Measurements from ENCODE around the gene TMEM229B. TPM values are rescaled to one million over a fixed set of nuclear protein-coding genes. Genes with fewer than 3 reads are reported as not detected.

Gene TMEM229B
- total and polyA plus RNA-seq, 2 donors (not counting 1 experiment from before 2014, with no cell fraction given), result 6.9 to 8.2 TPM

- H3K9me3 ChIP-seq (ENCODE audit: control extremely low read depth in 1 of 3, control insufficient read depth in 2 of 3, insufficient read depth in 1 of 3, low read length in 2 of 3), result peaks cover 0 to 11% (median 0%) of the 10 kb centered on the region in 3 donors
- POLR2A ChIA-PET, result no interaction called here
- Mint-ChIP-seq H3K27me3 (peaks cover 11% of the 10 kb centered on the region), H3K4me1 (no peaks in the 10 kb centered on the region), H3K27ac (no peak overlapping the region), H3K4me3 (no peak overlapping the region), H3K9me3 (ENCODE audit: insufficient read depth) (peaks cover 5% of the 10 kb centered on the region)
- H3K27ac ChIP-seq (ENCODE audit: low read length in 2 of 2), result no peak overlapping the region
- no peaks in the 10 kb centered on the region for H4K20me1 ChIP-seq (ENCODE audit: control insufficient read depth, insufficient read depth, low read length, poor library complexity, severe bottlenecking)
- H3K79me2 ChIP-seq (ENCODE audit: control insufficient read depth, insufficient read depth, low read length), result no peaks in the 10 kb centered on the region
- H2AFZ ChIP-seq (ENCODE audit: insufficient read depth, low read depth, low read length, poor library complexity, severe bottlenecking), result no peak overlapping the region
- TF ChIP-seq, protein P1, sequence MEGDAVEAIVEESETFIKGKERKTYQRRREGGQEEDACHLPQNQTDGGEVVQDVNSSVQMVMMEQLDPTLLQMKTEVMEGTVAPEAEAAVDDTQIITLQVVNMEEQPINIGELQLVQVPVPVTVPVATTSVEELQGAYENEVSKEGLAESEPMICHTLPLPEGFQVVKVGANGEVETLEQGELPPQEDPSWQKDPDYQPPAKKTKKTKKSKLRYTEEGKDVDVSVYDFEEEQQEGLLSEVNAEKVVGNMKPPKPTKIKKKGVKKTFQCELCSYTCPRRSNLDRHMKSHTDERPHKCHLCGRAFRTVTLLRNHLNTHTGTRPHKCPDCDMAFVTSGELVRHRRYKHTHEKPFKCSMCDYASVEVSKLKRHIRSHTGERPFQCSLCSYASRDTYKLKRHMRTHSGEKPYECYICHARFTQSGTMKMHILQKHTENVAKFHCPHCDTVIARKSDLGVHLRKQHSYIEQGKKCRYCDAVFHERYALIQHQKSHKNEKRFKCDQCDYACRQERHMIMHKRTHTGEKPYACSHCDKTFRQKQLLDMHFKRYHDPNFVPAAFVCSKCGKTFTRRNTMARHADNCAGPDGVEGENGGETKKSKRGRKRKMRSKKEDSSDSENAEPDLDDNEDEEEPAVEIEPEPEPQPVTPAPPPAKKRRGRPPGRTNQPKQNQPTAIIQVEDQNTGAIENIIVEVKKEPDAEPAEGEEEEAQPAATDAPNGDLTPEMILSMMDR (IDR thresholded peaks at IDR 0.05), result no peak
- TF ChIP-seq EZH2 (IDR thresholded peaks at IDR 0.05; ENCODE audit: borderline replicate concordance, insufficient read depth, low read depth, low read length, poor library complexity, severe bottlenecking), result no peak
- DNase-seq (no peak), ATAC-seq (ENCODE audit: low read depth) (no peak)
- no peak overlapping the region for H3K4me2 ChIP-seq (replicated peaks; ENCODE audit: low read depth, low read length, poor library complexity, severe bottlenecking)
- no peaks in the 10 kb centered on the region for H3K4me1 ChIP-seq (ENCODE audit: control insufficient read depth in 2 of 2, insufficient read depth in 2 of 2, low read length in 2 of 2)
- intact Hi-C loops (cut with micrococcal nuclease), result no loop called here
- H3K4me3 ChIP-seq (ENCODE audit: control extremely low read depth in 1 of 5, extremely low read depth in 1 of 5, insufficient read depth in 1 of 5, low read depth in 2 of 5, low read length in 4 of 5), result no peak overlapping the region
- CTCF ChIA-PET, result interaction anchor here (0.6 to 3.5 kb wide), 6 partner anchors 19 to 387 kb away, joined by 3 to 12 read pairs (median 4); no protein-coding TSS in a partner anchor
- 93% methylated on average over 7 of the region's 8 CpGs for WGBS (ENCODE audit: insufficient coverage)
- H3K36me3 ChIP-seq (replicated peaks in 1 of 2; ENCODE audit: control extremely low read depth in 1 of 2, control insufficient read depth in 1 of 2, extremely low read depth in 1 of 2, insufficient read depth in 2 of 2, low read length in 1 of 2), result no peaks in the 10 kb centered on the region
- H3K27me3 ChIP-seq (replicated peaks in 1 of 4; ENCODE audit: control extremely low read depth in 1 of 4, control insufficient read depth in 3 of 4, insufficient read depth in 4 of 4, low read length in 3 of 4), result no peaks in the 10 kb centered on the region
- no peak overlapping the region for H3K9ac ChIP-seq (ENCODE audit: low read length)
Measured at GRCh38 chr14:67446371-67447032, 42.0 kb downstream of the TMEM229B start.

GRCh38 chr14:67444395-67444794 lies 44.1 kb downstream of the TMEM229B start:
- Histone ChIP-seq H3K4me3 (ENCODE audit: control extremely low read depth in 1 of 5, extremely low read depth in 1 of 5, insufficient read depth in 1 of 5, low read depth in 2 of 5, low read length in 4 of 5) (no peak overlapping the region), H3K27ac (ENCODE audit: low read length in 2 of 2) (no peak overlapping the region), H3K9ac (ENCODE audit: low read length) (no peak overlapping the region), H3K4me1 (ENCODE audit: control insufficient read depth in 2 of 2, insufficient read depth in 2 of 2, low read length in 2 of 2) (no peaks in the 10 kb centered on the region), H3K79me2 (ENCODE audit: control insufficient read depth, insufficient read depth, low read length) (no peaks in the 10 kb centered on the region), H3K4me2 (replicated peaks; ENCODE audit: low read depth, low read length, poor library complexity, severe bottlenecking) (no peak overlapping the region), H4K20me1 (ENCODE audit: control insufficient read depth, insufficient read depth, low read length, poor library complexity, severe bottlenecking) (no peaks in the 10 kb centered on the region), H3K36me3 (replicated peaks in 1 of 2; ENCODE audit: control extremely low read depth in 1 of 2, control insufficient read depth in 1 of 2, extremely low read depth in 1 of 2, insufficient read depth in 2 of 2, low read length in 1 of 2) (no peaks in the 10 kb centered on the region), H3K27me3 (replicated peaks in 1 of 4; ENCODE audit: control extremely low read depth in 1 of 4, control insufficient read depth in 3 of 4, insufficient read depth in 4 of 4, low read length in 3 of 4) (no peaks in the 10 kb centered on the region), H3K9me3 (ENCODE audit: control extremely low read depth in 1 of 3, control insufficient read depth in 2 of 3, insufficient read depth in 1 of 3, low read length in 2 of 3) (no peaks in the 10 kb centered on the region), H2AFZ (ENCODE audit: insufficient read depth, low read depth, low read length, poor library complexity, severe bottlenecking) (no peak overlapping the region)
- ATAC-seq (ENCODE audit: low read depth), result no peak
- TF ChIP-seq EZH2 (IDR thresholded peaks at IDR 0.05; ENCODE audit: borderline replicate concordance, insufficient read depth, low read depth, low read length, poor library complexity, severe bottlenecking), result no peak
- TF ChIP-seq, protein P1 (IDR thresholded peaks at IDR 0.05), result no peak
- 93% methylated on average over 3 of the region's 3 CpGs for WGBS (ENCODE audit: insufficient coverage)
- ChIA-PET CTCF (interaction anchor here (0.8 to 1.6 kb wide), 2 partner anchors 17 to 139 kb away, joined by 4 read pairs; no protein-coding TSS in a partner anchor), POLR2A (no interaction called here)
- Mint-ChIP-seq H3K4me1 (no peaks in the 10 kb centered on the region), H3K27me3 (peaks cover 12% of the 10 kb centered on the region), H3K27ac (no peak overlapping the region), H3K4me3 (no peak overlapping the region), H3K9me3 (ENCODE audit: insufficient read depth) (no peaks in the 10 kb centered on the region)
- intact Hi-C loops (cut with micrococcal nuclease), result no loop called here
- no peak for DNase-seq
